GM15510 (cell line): Measurements from ENCODE around the gene IQCN.

ENCODE experiments used
- POLR2A ChIP-seq: IDR thresholded peaks from 3 replicates; pipeline ENCODE4 v1.6.1; 2011; ENCODE audit warnings: borderline replicate concordance; ENCODE audit not compliant: insufficient read length; ENCODE audit errors: extremely low read depth

Gene IQCN

GRCh38 chr19:18264971-18265540, 9.2 kb downstream of the IQCN start:
- TF ChIP-seq POLR2A = no peak

GRCh38 chr19:18264137-18264854, 10.0 kb downstream of the IQCN start:
- TF ChIP-seq POLR2A = no peak

- TF ChIP-seq POLR2A = no peak
Observed at GRCh38 chr19:18263324-18264136, 10.7 kb downstream of the IQCN start.

GRCh38 chr19:18262917-18263316, 11.3 kb downstream of the IQCN start:
- no peak for TF ChIP-seq POLR2A

DNA sequence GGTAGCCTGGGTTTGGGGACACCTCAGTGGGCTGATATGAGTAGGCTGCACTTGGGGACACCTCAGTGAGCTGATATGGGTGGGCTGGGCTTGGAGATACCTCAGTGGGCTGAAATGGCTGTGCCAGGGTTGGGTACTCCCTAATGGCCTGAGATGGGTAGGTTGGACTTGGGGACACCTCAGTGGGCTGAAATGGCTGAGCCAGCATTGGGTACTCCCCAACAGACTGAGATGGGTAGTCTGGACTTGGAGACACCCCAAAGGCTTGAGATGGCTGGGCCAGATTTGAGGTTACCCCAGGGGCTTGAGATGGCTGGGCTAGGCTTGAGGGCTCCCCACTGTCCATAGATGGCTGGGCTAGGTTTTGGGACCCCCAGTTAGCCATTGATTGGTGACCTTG, 12.1 kb downstream of the IQCN start:
- TF ChIP-seq POLR2A = no peak

- no peak for TF ChIP-seq POLR2A
Observed at GRCh38 chr19:18261474-18261873, 12.8 kb downstream of the IQCN start.

DNA sequence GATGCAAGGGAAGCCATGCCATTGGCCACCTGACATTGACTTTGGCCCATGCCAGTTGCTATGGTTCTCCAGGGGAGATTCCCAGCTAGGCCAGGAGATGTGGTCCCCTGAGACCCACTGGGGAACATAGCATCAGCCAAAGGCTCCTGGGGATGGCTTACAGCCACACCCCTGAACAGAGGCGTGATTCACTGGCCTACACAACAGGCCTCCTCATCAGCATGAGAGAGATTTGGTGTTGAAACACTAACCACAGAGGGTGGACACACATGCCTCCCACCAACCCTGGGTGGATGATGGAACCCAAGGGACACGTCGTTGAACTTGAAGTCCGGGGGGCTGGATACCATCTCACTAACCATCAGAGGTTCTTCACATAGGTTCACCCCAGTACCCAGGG, 14.4 kb downstream of the IQCN start:
- TF ChIP-seq POLR2A = no peak

- TF ChIP-seq POLR2A = no peak
Observed at GRCh38 chr19:18257503-18258470, 16.5 kb downstream of the IQCN start.

GRCh38 chr19:18254546-18255503, 19.4 kb downstream of the IQCN start:
- TF ChIP-seq POLR2A = no peak

DNA sequence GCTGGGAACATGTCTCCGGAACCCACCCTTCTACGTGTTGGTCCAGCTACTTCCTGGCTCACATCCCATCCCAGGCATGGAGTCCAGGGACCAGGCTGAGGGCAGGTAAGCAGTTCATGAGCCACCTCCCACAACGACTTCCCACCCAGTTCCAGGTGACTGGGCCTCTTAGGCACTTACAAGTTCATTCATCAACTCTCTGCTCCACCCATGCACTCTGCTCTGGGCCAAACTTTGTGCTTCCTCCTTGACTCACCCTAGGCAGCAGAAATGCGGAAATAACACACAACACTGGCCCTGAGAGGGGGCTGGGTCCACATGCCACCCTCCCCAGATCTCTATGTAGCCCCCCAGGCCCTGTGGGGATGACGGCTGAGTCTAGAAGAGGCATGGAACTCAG, 20.5 kb downstream of the IQCN start:
- no peak for TF ChIP-seq POLR2A

GRCh38 chr19:18253130-18253529, 21.1 kb downstream of the IQCN start:
- TF ChIP-seq POLR2A = no peak

DNA sequence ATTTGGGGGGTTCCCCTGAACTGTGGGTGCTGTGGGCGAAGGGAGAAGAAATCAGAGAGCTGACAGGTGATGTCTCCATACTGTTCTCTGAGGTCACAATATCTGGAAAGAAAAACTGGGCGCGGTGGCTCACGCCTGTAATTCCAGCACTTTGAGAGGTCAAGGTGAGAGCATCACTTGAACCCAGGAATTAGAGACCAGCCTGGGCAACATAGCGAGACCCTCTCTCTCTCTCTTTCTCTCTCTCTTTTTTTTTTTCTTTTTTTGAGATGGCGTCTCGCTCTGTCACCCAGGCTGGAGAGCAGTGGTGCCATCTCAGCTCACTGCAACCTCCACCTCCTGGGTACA, 21.9 kb downstream of the IQCN start:
- no peak for TF ChIP-seq POLR2A

GRCh38 chr19:18251587-18252369, 22.5 kb downstream of the IQCN start:
- TF ChIP-seq POLR2A = no peak

DNA sequence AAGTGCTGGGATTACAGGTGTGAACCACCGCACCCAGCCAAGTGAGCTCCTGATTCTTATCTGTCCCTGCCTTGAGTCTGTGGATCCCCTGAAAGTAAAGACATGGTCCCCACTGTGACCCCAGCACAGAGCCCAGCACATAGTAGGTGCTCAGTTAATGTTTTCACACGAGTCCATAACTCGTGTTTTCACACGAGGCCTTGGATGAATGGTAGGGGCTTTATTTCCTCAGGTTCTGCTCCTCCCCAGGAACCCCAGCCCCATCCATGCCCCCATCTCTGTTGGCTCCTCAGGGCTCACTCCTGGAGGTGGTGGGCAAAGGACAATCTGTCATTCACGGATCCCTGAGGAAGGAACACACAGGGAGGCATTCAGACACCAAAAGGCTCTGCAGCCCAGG, 24.4 kb downstream of the IQCN start:
- no peak for TF ChIP-seq POLR2A

DNA sequence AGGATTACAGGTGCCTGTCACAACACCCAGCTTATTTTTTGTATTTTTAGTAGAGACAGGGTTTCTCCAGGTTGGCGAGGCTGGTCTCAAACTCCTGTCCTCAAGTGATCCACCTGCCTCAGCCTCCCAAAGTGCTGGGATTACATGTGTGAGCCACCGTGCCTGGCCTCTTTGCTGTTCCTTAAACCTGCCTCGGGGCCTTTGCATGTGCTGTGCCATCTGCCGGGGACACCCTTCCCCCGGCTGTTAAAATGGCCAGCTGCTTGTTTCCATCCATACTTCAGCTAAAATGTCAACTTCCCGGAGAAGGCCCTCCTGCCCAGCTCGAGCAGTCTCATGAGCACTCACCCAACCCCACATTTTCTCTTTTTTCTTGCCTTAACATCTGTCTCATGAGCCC, 29.0 kb downstream of the IQCN start:
- TF ChIP-seq POLR2A = no peak
